Fibroblast of lung (primary cell): ENCODE measurements around the gene NBPF1.

Experiments
- EZH2 ChIP-seq: IDR thresholded peaks from 2 replicates; pipeline ENCODE4 v1.5.1; 2012; ENCODE audit warnings: low read length, control low read depth, mild to moderate bottlenecking; ENCODE audit errors: missing control alignments
- TF ChIP-seq, protein P1 (sequence below), 2 donors: IDR thresholded peaks in 1 of 2; conservative IDR thresholded peaks in 1 of 2; 1 replicate in 1 of 2; 2 replicates in 1 of 2; pipeline ENCODE4 v1.5.1; 2011 to 2012; ENCODE audit warnings: low read length in 2 of 2, control low read depth in 1 of 2, inconsistent platforms in 1 of 2, low read depth in 1 of 2, mild to moderate bottlenecking in 1 of 2

DNA sequence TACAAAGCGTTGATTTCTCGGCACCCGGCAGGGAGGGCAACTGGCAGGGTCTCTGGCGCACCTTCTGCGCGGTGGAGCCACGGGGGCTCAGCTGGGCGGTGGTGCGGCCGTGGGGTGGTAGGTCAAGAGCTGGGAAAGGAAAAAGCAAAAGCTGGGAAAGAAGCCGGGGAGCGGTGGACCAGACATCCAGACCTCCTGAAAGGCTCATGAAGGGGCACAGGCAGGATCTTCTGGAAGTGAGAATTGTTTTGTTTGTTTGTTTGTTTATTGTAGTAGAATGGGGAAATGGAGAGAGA is 92.1 kb downstream of the NBPF1 start:
- TF ChIP-seq, protein P1, sequence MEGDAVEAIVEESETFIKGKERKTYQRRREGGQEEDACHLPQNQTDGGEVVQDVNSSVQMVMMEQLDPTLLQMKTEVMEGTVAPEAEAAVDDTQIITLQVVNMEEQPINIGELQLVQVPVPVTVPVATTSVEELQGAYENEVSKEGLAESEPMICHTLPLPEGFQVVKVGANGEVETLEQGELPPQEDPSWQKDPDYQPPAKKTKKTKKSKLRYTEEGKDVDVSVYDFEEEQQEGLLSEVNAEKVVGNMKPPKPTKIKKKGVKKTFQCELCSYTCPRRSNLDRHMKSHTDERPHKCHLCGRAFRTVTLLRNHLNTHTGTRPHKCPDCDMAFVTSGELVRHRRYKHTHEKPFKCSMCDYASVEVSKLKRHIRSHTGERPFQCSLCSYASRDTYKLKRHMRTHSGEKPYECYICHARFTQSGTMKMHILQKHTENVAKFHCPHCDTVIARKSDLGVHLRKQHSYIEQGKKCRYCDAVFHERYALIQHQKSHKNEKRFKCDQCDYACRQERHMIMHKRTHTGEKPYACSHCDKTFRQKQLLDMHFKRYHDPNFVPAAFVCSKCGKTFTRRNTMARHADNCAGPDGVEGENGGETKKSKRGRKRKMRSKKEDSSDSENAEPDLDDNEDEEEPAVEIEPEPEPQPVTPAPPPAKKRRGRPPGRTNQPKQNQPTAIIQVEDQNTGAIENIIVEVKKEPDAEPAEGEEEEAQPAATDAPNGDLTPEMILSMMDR (conservative IDR thresholded peaks at IDR 0.05 in 1 of 2, IDR thresholded peaks at IDR 0.05 in 1 of 2; ENCODE audit: low read depth in 1 of 2, low read length in 2 of 2) = no peak
- TF ChIP-seq EZH2 = no peak
